H9 (cell line): Measurements from ENCODE around the gene NOC3L. TPM values are rescaled to one million over a fixed set of nuclear protein-coding genes. Genes with fewer than 3 reads are reported as not detected.

Source experiments
- DNase-seq: peaks from one replicate; pipeline ENCODE4 v3.0.0-alpha.2; 2017
- H2AFZ ChIP-seq: one replicate; pipeline ENCODE4 v1.6.1; 2013; ENCODE audit warnings: mild to moderate bottlenecking, low read length, control low read depth, moderate library complexity
- H2AK5ac ChIP-seq: 2 replicates; pipeline ENCODE4 v1.6.1; 2013; ENCODE audit warnings: low read length, control low read depth, mixed read lengths; ENCODE audit not compliant: insufficient read length
- H2BK120ac ChIP-seq: one replicate; pipeline ENCODE4 v1.6.1; 2013; ENCODE audit warnings: low read depth, mild to moderate bottlenecking, low read length, control low read depth, inconsistent platforms; ENCODE audit not compliant: poor library complexity, severe bottlenecking
- H2BK12ac ChIP-seq: 2 replicates; pipeline ENCODE4 v1.6.1; 2013; ENCODE audit warnings: low read length, control low read depth, mixed read lengths, low read depth; ENCODE audit not compliant: insufficient read length
- H2BK15ac ChIP-seq: 2 replicates; pipeline ENCODE4 v1.6.1; 2013; ENCODE audit warnings: low read depth, low read length, control low read depth
- H2BK20ac ChIP-seq: one replicate; pipeline ENCODE4 v1.6.1; 2013; ENCODE audit warnings: low read depth, mild to moderate bottlenecking, low read length, control low read depth, inconsistent platforms; ENCODE audit not compliant: poor library complexity, severe bottlenecking
- H2BK5ac ChIP-seq: 2 replicates; pipeline ENCODE4 v1.6.1; 2013; ENCODE audit warnings: low read length, control low read depth, mixed read lengths; ENCODE audit not compliant: insufficient read length
- H3K14ac ChIP-seq: 2 replicates; pipeline ENCODE4 v1.6.1; 2013; ENCODE audit warnings: low read length, control low read depth; ENCODE audit not compliant: insufficient read depth
- H3K18ac ChIP-seq: 2 replicates; pipeline ENCODE4 v1.6.1; 2013; ENCODE audit warnings: low read depth, mild to moderate bottlenecking, mixed read lengths, low read length, control low read depth; ENCODE audit not compliant: insufficient read length
- H3K23ac ChIP-seq: 2 replicates; pipeline ENCODE4 v1.6.1; 2013; ENCODE audit warnings: low read length, control low read depth, mixed read lengths, low read depth; ENCODE audit not compliant: insufficient read length
- H3K23me2 ChIP-seq: 2 replicates; pipeline ENCODE4 v1.6.1; 2013; ENCODE audit warnings: low read depth, mild to moderate bottlenecking, mixed read lengths, low read length, control low read depth; ENCODE audit not compliant: insufficient read length, poor library complexity, severe bottlenecking
- H3K27ac ChIP-seq: 2 replicates; pipeline ENCODE4 v1.5.1; 2013; ENCODE audit warnings: low read length, control low read depth, mixed read lengths, low read depth; ENCODE audit not compliant: insufficient read length
- H3K27me3 ChIP-seq: 2 replicates; pipeline ENCODE4 v1.6.1; 2013; ENCODE audit warnings: low read length, control low read depth, inconsistent platforms; ENCODE audit not compliant: insufficient read depth
- H3K4ac ChIP-seq: 2 replicates; pipeline ENCODE4 v1.6.1; 2013; ENCODE audit warnings: low read depth, mild to moderate bottlenecking, control low read depth, inconsistent platforms, low read length, moderate library complexity
- H3K4me1 ChIP-seq: 2 replicates; pipeline ENCODE4 v1.6.1; 2013; ENCODE audit warnings: low read length, control low read depth, inconsistent platforms; ENCODE audit not compliant: insufficient read depth
- H3K4me2 ChIP-seq: 2 replicates; pipeline ENCODE4 v1.6.1; 2013; ENCODE audit warnings: low read length, control low read depth, mixed read lengths; ENCODE audit not compliant: insufficient read length, insufficient read depth
- H3K56ac ChIP-seq: 2 replicates; pipeline ENCODE4 v1.6.1; 2013; ENCODE audit warnings: low read depth, mild to moderate bottlenecking, mixed read lengths, low read length, control low read depth; ENCODE audit not compliant: insufficient read length
- H3K79me1 ChIP-seq: 2 replicates; pipeline ENCODE4 v1.6.1; 2013; ENCODE audit warnings: low read depth, mild to moderate bottlenecking, moderate library complexity, low read length, control low read depth, inconsistent platforms; ENCODE audit not compliant: insufficient read depth, poor library complexity, severe bottlenecking
- H3K79me2 ChIP-seq: 2 replicates; pipeline ENCODE4 v1.6.1; 2013; ENCODE audit warnings: low read length, control low read depth, inconsistent platforms; ENCODE audit not compliant: insufficient read depth
- H3K9ac ChIP-seq: 2 replicates; pipeline ENCODE4 v1.6.1; 2013; ENCODE audit warnings: low read length, control low read depth, mixed read lengths; ENCODE audit not compliant: insufficient read length; ENCODE audit errors: extremely low read depth
- H3K9me3 ChIP-seq: one replicate; pipeline ENCODE4 v1.6.1; 2013; ENCODE audit warnings: low read depth, low read length, inconsistent platforms; ENCODE audit not compliant: control insufficient read depth
- H3T11ph ChIP-seq: one replicate; pipeline ENCODE4 v1.6.1; 2013; ENCODE audit warnings: mild to moderate bottlenecking, low read length, control low read depth, inconsistent platforms
- H4K20me1 ChIP-seq: one replicate; pipeline ENCODE4 v1.6.1; 2013; ENCODE audit not compliant: control insufficient read depth, insufficient read length, insufficient read depth
- H4K5ac ChIP-seq: 2 replicates; pipeline ENCODE4 v1.6.1; 2013; ENCODE audit warnings: low read depth, mild to moderate bottlenecking, mixed read lengths, low read length, control low read depth; ENCODE audit not compliant: insufficient read length
- H4K8ac ChIP-seq: replicated peaks from 2 replicates; pipeline ENCODE4 v1.6.1; 2013; ENCODE audit warnings: low read length, control low read depth, mixed read lengths, low read depth; ENCODE audit not compliant: insufficient read length
- H4K91ac ChIP-seq: 2 replicates; pipeline ENCODE4 v1.6.1; 2013; ENCODE audit warnings: low read depth, mild to moderate bottlenecking, moderate library complexity, mixed read lengths, low read length, control low read depth; ENCODE audit not compliant: insufficient read length
- H3K27ac Mint-ChIP-seq, 3 experiments: 2 replicates in 2 of 3; 3 replicates in 1 of 3; pipeline ENCODE4 v1.8.0; 2020 to 2021; ENCODE audit warnings: mixed read lengths in 3 of 3, mild to moderate bottlenecking in 1 of 3, moderate library complexity in 1 of 3
- H3K27me3 Mint-ChIP-seq: 2 replicates; pipeline ENCODE4 v1.8.0; 2021; ENCODE audit warnings: low read depth, mild to moderate bottlenecking, moderate library complexity, mixed read lengths
- H3K36me3 Mint-ChIP-seq, 3 experiments: 2 replicates in 2 of 3; 3 replicates in 1 of 3; pipeline ENCODE4 v1.8.0; 2020 to 2021; ENCODE audit warnings: low read depth in 3 of 3, mixed read lengths in 3 of 3; ENCODE audit not compliant: insufficient read depth in 1 of 3
- H3K4me1 Mint-ChIP-seq, 2 experiments: 2 replicates each; pipeline ENCODE4 v1.8.0; 2020; ENCODE audit warnings: mixed read lengths in 2 of 2
- H3K4me3 Mint-ChIP-seq, 2 experiments: 2 replicates in 1 of 2; 3 replicates in 1 of 2; pipeline ENCODE4 v1.8.0; 2020 to 2021; ENCODE audit warnings: mild to moderate bottlenecking in 2 of 2, mixed read lengths in 2 of 2, moderate library complexity in 1 of 2
- H3K9me3 Mint-ChIP-seq, 2 experiments: 2 replicates in 1 of 2; 3 replicates in 1 of 2; pipeline ENCODE4 v1.8.0; 2020; ENCODE audit warnings: mild to moderate bottlenecking in 2 of 2, mixed read lengths in 2 of 2, moderate library complexity in 1 of 2
- CTCF ChIP-seq: fragments of 200-600 bp; sonication (generic); conservative IDR thresholded peaks from 3 replicates; pipeline ENCODE4 v1.8.0; 2021; ENCODE audit warnings: antibody characterized with exemption, mild to moderate bottlenecking
- WGBS: extraction: QIAGEN DNeasy Blood & Tissue Kit; methylation state at CpG from one replicate; pipeline ENCODE4 v1.1.7; 2013; ENCODE audit warnings: missing lambda C conversion rate, low lambda C conversion rate, mixed read lengths; ENCODE audit not compliant: insufficient read length; ENCODE audit errors: extremely low coverage; 5-methylcytosine and 5-hydroxymethylcytosine counted together
- total RNA-seq: library from RNA; stranded (reverse); gene quantifications from 2 replicates; pipeline ENCODE4 v1.2.1, GENCODE V29; 2021

NOC3L gene
- total RNA-seq, 1 experiment from 2014 or later = 35.8 TPM

GRCh38 chr10:94364482-94364881 lies 1.7 kb upstream of the NOC3L start:
- Histone ChIP-seq H4K8ac (no peak overlapping the region), H2AK5ac (no peak overlapping the region), H4K5ac (no peak overlapping the region), H2BK15ac (no peak overlapping the region), H4K20me1 (no peaks in the 10 kb centered on the region), H3K4me1 (no peaks in the 10 kb centered on the region; the same call in 1 of the 2 replicates), H3K9ac (no peak overlapping the region), H2AFZ (no peak overlapping the region), H3K23me2 (peaks cover 5% of the 10 kb centered on the region), H3K27ac (no peak overlapping the region), H3T11ph (no peak overlapping the region), H3K9me3 (no peaks in the 10 kb centered on the region), H4K91ac (no peak overlapping the region), H3K56ac (no peak overlapping the region), H3K27me3 (no peaks in the 10 kb centered on the region; the same call in 1 of the 2 replicates), H3K14ac (no peak overlapping the region), H3K4me2 (no peak overlapping the region), H2BK12ac (no peak overlapping the region), H3K4ac (no peak overlapping the region), H2BK20ac (no peak overlapping the region), H3K18ac (no peak overlapping the region), H3K23ac (no peak overlapping the region), H3K79me2 (peaks cover 12% of the 10 kb centered on the region; the same call in 1 of the 2 replicates), H2BK5ac (no peak overlapping the region), H2BK120ac (no peak overlapping the region), H3K79me1 (no peaks in the 10 kb centered on the region)
- Mint-ChIP-seq H3K9me3 (peaks cover 0 to 4% of the 10 kb centered on the region in 2 experiments; a peak in 2 of 5 replicates), H3K4me3 (no peak overlapping the region), H3K4me1 (peaks cover 7 to 8% of the 10 kb centered on the region in 2 experiments; a peak in 2 of 4 replicates), H3K27ac (no peak overlapping the region), H3K36me3 (peaks cover 8 to 15% (median 15%) of the 10 kb centered on the region in 3 experiments; a peak in 6 of 7 replicates), H3K27me3 (peaks cover 32% of the 10 kb centered on the region)
- WGBS = no CpG with 5 or more reads among the region's 1 CpG
- DNase-seq = no peak
- TF ChIP-seq CTCF = no peak
